Right renal pelvis (tissue), 4 donors: ENCODE measurements around the gene TAGAP. TPM values are rescaled to one million over a fixed set of nuclear protein-coding genes. Genes with fewer than 3 reads are reported as not detected.

Experiments
- polyA plus RNA-seq, 4 donors: library from polyadenylated mRNA; unstranded; fragments of 120-200 nt; gene quantifications; one replicate each; pipeline ENCODE4 v1.2.1, GENCODE V29; 2013; ENCODE audit not compliant: insufficient read length in 4 of 4

The TAGAP gene
- polyA plus RNA-seq, 4 donors: 0.56 to 1.4 (median 0.81) TPM

Other genes starting within 250 kb of the TAGAP start
- gene EZR, start 225.6 kb downstream of the TAGAP start, polyA plus RNA-seq: 100 to 1,000 TPM; 260 to 274 (median 264) TPM
- 10 to 100 TPM; 14.4 to 16.3 (median 15.4) TPM for gene RSPH3, start 44.8 kb downstream of the TAGAP start, polyA plus RNA-seq
- 10 to 100 TPM in 1 of 4 donors, 1 to 10 TPM in 3; 7.6 to 11.4 (median 8.7) TPM for gene FNDC1, start 124.4 kb upstream of the TAGAP start, polyA plus RNA-seq